ENCODE data around the gene ZYX.
A peak's percentile ranks its signal among the peaks of the same experiment; 100 is the strongest.

ZYX gene

DNA sequence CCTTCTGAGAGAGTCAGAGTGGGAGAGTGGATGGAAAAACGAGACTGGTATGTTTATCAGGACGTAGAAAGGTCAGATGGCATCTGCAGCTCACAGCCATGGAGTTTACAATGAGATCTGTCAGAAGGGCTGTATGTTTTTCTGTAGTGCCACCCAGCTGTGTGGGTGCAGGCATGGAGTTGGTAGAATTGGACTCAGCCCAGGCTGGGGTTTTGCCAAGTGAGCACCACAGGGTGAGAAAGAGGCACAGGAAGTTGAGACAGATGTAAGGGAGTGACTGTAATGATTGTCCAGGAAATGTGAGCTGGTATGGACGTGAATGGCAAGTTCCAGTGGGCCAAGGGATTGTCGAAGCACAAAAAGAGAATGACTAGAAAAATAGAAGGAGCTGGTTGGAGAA is 9.1 kb upstream of the ZYX start:
- Histone ChIP-seq H3K9me3 (ENCODE audit: control insufficient read depth, insufficient read depth, low read length) (no peaks in the 10 kb centered on the region), H3K36me3 (ENCODE audit: insufficient read depth, low read length) (no peaks in the 10 kb centered on the region), H3K9ac (ENCODE audit: low read depth, low read length) (no peak overlapping the region), H3K4me1 (ENCODE audit: insufficient read depth, low read length) (peaks cover 26% of the 10 kb centered on the region)

DNA sequence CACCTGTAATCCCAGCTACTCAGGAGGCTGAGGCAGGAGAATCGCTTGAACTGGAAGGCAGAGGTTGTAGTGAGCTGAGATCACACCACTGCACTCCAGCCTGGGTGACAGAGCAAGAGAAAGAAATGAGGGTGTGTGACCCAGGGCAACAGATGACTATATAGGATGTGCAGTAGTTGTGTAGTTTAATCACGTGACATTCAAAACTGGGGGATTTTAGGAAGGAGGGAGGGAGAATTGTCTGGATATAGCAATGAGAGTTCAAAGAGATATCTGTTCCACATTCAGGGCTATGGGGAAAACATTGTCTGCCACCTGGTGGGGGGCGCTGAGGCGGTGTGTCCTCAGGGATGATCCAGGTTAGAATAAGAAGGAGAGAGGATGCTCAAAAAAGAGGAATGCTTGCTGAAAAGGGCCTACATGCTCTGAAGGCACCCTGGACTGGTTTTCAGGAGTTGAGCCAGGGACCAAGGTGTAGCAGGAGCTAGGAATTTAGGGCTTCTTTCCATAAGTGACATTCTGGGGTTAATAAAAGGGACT is 7.8 kb upstream of the ZYX start:
- Histone ChIP-seq H3K4me1 (ENCODE audit: insufficient read depth, low read length) (peaks cover 26% of the 10 kb centered on the region), H3K9ac (ENCODE audit: low read depth, low read length) (no peak overlapping the region), H3K36me3 (ENCODE audit: insufficient read depth, low read length) (no peaks in the 10 kb centered on the region), H3K9me3 (ENCODE audit: control insufficient read depth, insufficient read depth, low read length) (no peaks in the 10 kb centered on the region)

DNA sequence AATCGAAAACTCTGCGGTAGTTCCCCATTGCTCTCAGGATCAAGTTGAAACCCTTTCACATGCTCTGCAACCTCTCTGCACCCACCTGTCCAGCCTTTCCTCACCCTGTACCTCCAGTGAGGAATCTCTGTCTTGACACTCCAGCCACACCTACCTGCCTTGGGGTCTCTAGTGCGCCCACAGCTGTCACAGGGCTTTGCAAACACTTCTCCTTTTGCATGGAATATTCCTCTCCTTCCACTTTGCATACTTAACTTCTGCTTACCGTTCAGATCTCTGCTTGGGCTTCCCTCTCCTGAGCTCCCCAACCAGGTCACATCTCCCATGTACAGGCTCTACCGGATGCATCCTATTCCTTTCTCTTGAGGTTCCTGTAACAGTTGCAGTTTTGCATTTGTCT is 6.6 kb upstream of the ZYX start:
- Histone ChIP-seq H3K9me3 (ENCODE audit: control insufficient read depth, insufficient read depth, low read length) (no peaks in the 10 kb centered on the region), H3K4me1 (ENCODE audit: insufficient read depth, low read length) (peaks cover 36% of the 10 kb centered on the region), H3K9ac (ENCODE audit: low read depth, low read length) (no peak overlapping the region), H3K36me3 (ENCODE audit: insufficient read depth, low read length) (no peaks in the 10 kb centered on the region)

DNA sequence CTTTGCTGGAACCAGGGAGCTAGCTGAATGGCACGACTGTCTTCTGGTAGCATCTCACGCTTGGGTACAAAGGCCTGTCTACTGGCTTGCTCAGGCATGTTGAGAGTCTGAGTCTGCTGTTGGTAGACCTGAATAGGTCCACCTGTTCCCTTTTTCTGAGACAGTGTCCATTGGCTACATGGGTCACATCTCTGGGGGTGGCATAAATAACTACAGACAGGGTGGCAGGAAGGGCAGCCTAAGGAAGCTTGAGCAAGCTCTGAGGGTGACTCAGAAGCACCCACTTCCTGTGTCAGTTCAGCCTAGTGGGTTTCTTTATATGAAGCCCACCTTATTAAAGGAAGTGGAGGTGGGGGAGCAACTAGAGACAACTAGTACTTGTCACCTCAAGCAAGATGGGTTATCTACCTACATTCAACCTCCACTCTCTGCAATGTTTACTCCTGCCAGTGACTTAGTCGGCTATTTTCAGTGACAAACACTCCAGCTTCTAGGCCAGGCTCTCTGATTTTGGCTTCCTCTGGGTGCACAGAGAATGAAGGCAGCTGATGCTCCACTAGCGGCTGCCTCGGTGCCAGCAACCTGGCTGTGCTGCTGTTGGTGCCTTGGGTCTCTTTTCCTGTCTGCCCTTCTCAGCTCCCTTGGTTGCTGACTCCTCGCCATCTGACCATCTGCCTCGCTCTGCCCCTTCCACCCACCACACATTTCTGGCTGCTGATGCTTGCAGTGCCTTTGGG is 5.7 kb upstream of the ZYX start:
- no peak overlapping the region for H3K9ac ChIP-seq (ENCODE audit: low read depth, low read length)
- no peaks in the 10 kb centered on the region for H3K9me3 ChIP-seq (ENCODE audit: control insufficient read depth, insufficient read depth, low read length)
- peaks cover 27% of the 10 kb centered on the region for H3K4me1 ChIP-seq (ENCODE audit: insufficient read depth, low read length)
- H3K36me3 ChIP-seq (ENCODE audit: insufficient read depth, low read length) = no peaks in the 10 kb centered on the region

DNA sequence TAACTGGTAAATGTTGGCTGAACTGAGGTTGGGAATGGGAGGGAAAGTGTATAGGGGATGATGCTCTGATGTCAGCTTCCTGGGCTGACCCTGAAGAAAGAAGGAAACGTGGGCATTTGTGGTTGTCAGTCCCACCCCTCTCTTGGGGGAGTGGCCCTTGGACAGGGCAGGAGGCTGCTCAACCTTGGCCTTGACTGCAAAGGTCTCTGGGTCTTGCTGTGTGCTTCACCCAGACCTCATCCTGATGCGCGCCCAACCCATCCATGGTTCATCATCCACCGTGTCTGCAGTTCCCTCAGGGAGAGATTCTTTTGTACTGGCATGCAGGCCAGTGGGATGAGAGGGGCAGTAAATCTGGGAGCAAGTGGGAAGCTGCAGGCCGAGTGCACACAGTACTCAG is 4.7 kb upstream of the ZYX start:
- H3K4me1 ChIP-seq (ENCODE audit: insufficient read depth, low read length) = peaks cover 22% of the 10 kb centered on the region
- H3K9me3 ChIP-seq (ENCODE audit: control insufficient read depth, insufficient read depth, low read length) = no peaks in the 10 kb centered on the region
- no peak overlapping the region for H3K9ac ChIP-seq (ENCODE audit: low read depth, low read length)
- H3K36me3 ChIP-seq (ENCODE audit: insufficient read depth, low read length) = no peaks in the 10 kb centered on the region

DNA sequence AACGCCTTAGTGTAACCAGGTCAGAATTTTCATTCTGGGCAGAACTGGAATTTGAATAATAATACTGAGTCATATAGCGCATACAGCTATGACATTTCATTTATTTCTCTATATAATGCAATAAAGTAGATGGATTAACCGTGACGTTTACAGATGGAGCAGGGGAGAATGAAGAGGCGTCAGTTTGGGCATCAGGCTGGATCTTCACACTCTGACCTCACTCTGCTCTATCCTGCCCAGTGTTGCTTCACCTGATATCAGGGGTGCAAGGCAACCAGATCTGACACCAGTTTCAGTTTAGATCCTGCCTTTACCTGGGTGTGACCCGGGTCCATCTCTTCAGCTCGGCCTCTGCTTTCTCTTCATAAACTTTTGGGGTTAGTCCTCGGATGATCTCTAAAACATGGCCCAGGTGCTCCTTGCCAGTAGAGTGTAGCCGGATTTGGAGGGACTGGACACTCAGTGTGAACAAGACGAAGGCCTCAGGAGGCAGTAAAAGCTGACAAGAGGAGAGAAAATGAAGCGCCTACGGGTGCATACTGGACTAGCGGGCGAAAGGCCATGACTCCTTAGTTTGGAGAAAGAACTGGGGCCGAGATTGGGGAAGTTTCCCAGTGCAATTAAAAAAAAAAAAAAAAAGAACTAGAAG is 1.4 kb upstream of the ZYX start:
- no peaks in the 10 kb centered on the region for H3K9me3 ChIP-seq (ENCODE audit: control insufficient read depth, insufficient read depth, low read length)
- H3K36me3 ChIP-seq (ENCODE audit: insufficient read depth, low read length) = peaks cover 12% of the 10 kb centered on the region
- peaks cover 23% of the 10 kb centered on the region for H3K4me1 ChIP-seq (ENCODE audit: insufficient read depth, low read length)
- peak overlapping the region; percentile 97 for H3K9ac ChIP-seq (ENCODE audit: low read depth, low read length)

DNA sequence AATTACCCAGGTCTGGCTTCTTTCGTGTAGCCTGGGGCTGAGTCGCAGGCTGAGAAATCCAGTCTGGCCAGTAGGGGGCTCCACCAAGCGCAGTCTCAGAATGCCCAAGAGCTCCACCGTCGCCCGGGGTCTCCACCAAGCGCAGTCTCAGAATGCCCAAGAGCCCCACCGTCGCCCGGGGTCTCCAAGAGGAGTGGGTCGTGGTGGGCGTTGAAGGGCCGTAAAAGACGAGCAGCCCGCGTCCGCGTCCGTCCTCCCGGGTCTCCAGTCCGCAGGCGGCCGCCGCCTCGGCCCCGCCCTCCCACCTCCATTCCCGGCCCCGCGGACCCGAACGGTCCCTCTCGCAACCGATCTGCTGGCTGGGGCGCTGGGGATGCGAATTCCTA is 892 bp upstream of the ZYX start:
- Histone ChIP-seq H3K9ac (ENCODE audit: low read depth, low read length) (peak overlapping the region; percentile 97), H3K9me3 (ENCODE audit: control insufficient read depth, insufficient read depth, low read length) (no peaks in the 10 kb centered on the region), H3K36me3 (ENCODE audit: insufficient read depth, low read length) (peaks cover 17% of the 10 kb centered on the region), H3K4me1 (ENCODE audit: insufficient read depth, low read length) (peaks cover 28% of the 10 kb centered on the region)

DNA sequence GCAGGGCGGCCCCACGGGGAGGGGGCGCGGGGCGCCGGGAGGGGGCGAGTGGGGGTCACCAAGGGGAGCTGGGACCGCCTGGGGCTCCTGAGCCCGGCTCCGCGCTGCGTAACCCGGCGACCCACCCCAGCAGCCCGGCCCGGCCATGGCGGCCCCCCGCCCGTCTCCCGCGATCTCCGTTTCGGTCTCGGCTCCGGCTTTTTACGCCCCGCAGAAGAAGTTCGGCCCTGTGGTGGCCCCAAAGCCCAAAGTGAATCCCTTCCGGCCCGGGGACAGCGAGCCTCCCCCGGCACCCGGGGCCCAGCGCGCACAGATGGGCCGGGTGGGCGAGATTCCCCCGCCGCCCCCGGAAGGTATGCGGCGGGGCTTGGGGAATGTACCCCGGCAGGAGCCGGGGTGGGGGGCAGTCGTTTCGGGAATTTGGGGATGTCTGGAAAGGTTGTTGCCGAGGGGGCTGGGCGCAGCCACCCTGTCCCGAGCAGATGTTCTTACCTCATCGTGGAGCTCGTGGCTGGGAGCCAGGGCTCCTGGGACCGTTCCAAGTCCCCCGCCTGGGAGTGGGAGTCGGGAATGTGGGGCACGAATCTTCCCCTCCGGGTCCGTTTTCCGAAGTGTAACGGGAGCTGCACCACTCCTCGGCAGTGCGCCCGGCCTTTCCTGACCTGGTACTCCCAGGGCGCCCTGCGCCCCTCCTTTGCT is 431 bp downstream of the ZYX start:
- H3K9me3 ChIP-seq (ENCODE audit: control insufficient read depth, insufficient read depth, low read length) = no peaks in the 10 kb centered on the region
- H3K4me1 ChIP-seq (ENCODE audit: insufficient read depth, low read length) = peaks cover 25% of the 10 kb centered on the region; the same call in 1 of the 2 replicates
- H3K9ac ChIP-seq (ENCODE audit: low read depth, low read length) = peak overlapping the region; percentile 95
- peaks cover 23% of the 10 kb centered on the region for H3K36me3 ChIP-seq (ENCODE audit: insufficient read depth, low read length)

DNA sequence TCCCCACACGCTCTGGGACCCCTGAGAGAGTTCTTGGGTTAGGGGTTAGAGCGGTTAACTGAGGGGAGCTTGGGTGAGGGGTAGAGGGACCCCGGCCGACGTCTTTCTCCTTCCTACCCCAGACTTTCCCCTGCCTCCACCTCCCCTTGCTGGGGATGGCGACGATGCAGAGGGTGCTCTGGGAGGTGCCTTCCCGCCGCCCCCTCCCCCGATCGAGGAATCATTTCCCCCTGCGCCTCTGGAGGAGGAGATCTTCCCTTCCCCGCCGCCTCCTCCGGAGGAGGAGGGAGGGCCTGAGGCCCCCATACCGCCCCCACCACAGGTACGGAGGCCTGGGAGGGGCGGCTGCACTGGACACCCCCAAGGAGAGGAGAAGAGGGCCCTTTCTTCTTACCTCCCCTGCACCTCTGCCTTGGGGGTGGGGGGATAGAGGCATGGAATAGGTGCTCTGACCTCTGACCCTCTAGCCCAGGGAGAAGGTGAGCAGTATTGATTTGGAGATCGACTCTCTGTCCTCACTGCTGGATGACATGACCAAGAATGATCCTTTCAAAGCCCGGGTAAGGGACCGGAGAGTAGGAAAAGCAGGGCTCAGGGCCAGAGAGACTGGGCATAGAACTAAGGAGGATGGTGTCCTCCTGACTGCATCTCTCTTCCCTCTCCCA is 1.1 kb downstream of the ZYX start:
- Histone ChIP-seq H3K9ac (ENCODE audit: low read depth, low read length) (peak overlapping the region; percentile 95), H3K4me1 (ENCODE audit: insufficient read depth, low read length) (peaks cover 25% of the 10 kb centered on the region; the same call in 1 of the 2 replicates), H3K9me3 (ENCODE audit: control insufficient read depth, insufficient read depth, low read length) (no peaks in the 10 kb centered on the region), H3K36me3 (ENCODE audit: insufficient read depth, low read length) (peaks cover 23% of the 10 kb centered on the region)

DNA sequence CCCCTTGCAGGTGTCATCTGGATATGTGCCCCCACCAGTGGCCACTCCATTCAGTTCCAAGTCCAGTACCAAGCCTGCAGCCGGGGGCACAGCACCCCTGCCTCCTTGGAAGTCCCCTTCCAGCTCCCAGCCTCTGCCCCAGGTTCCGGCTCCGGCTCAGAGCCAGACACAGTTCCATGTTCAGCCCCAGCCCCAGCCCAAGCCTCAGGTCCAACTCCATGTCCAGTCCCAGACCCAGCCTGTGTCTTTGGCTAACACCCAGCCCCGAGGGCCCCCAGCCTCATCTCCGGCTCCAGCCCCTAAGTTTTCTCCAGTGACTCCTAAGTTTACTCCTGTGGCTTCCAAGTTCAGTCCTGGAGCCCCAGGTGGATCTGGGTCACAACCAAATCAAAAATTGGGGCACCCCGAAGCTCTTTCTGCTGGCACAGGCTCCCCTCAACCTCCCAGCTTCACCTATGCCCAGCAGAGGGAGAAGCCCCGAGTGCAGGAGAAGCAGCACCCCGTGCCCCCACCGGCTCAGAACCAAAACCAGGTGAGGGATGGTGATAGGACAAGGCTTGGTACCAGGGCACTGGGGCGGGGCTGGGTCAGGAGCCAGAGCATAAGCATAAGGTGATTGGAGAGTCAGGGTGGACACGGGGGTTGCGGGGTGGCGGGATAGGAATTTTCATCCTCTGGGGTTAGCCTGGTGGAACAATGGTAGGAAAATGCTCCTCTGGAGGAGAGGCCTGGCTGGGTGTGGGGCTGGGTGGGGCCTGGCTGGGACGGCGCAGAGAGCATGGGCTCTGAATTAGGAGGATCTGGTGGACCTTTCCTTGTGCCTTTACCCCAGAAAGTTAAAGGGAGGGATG is 1.9 kb downstream of the ZYX start:
- Histone ChIP-seq H3K36me3 (ENCODE audit: insufficient read depth, low read length) (peaks cover 23% of the 10 kb centered on the region), H3K9me3 (ENCODE audit: control insufficient read depth, insufficient read depth, low read length) (no peaks in the 10 kb centered on the region), H3K4me1 (ENCODE audit: insufficient read depth, low read length) (peaks cover 25% of the 10 kb centered on the region; the same call in 1 of the 2 replicates), H3K9ac (ENCODE audit: low read depth, low read length) (peak overlapping the region; percentile 95; the same call in 1 of the 2 replicates)

DNA sequence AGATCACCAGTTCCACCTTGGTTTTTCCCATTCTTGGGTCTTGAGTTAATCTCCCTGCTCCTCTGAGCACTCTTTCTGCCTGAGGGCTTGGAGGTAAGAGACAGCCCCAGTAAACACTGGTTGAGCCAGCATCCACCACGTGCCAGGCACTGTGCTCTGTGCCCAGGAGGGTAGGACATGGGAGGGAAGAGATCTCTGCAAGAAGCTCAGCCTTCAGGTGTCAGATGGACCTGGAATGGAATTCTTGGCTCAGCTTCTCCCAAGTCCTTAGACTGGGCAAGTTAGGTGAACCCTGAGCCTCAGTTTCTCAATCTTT is 2.5 kb downstream of the ZYX start:
- peaks cover 23% of the 10 kb centered on the region for H3K36me3 ChIP-seq (ENCODE audit: insufficient read depth, low read length)
- H3K4me1 ChIP-seq (ENCODE audit: insufficient read depth, low read length) = peaks cover 25% of the 10 kb centered on the region; the same call in 1 of the 2 replicates
- H3K9me3 ChIP-seq (ENCODE audit: control insufficient read depth, insufficient read depth, low read length) = no peaks in the 10 kb centered on the region
- H3K9ac ChIP-seq (ENCODE audit: low read depth, low read length) = no peak overlapping the region

DNA sequence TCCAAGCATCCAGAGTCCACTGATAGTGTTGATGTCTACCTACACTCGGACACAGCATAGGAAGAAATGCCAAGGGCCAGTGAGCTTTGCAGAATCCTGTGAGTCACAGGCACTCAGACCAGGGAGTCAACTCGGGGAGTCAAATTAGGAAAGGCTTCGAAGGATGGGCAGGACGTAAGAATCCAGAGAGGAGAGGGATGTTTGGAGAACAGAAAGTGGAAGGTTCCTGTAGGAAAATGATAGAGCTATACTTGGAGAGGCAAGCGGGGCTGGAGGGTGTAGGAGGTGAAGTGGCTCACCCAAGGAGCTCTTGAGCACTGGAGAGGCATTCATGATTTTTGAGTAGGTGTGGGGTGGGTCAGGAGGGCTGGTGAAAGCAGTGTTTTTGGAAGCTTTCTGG is 3.0 kb downstream of the ZYX start:
- Histone ChIP-seq H3K4me1 (ENCODE audit: insufficient read depth, low read length) (peaks cover 19% of the 10 kb centered on the region; the same call in 1 of the 2 replicates), H3K9me3 (ENCODE audit: control insufficient read depth, insufficient read depth, low read length) (no peaks in the 10 kb centered on the region), H3K36me3 (ENCODE audit: insufficient read depth, low read length) (peaks cover 23% of the 10 kb centered on the region), H3K9ac (ENCODE audit: low read depth, low read length) (no peak overlapping the region)

DNA sequence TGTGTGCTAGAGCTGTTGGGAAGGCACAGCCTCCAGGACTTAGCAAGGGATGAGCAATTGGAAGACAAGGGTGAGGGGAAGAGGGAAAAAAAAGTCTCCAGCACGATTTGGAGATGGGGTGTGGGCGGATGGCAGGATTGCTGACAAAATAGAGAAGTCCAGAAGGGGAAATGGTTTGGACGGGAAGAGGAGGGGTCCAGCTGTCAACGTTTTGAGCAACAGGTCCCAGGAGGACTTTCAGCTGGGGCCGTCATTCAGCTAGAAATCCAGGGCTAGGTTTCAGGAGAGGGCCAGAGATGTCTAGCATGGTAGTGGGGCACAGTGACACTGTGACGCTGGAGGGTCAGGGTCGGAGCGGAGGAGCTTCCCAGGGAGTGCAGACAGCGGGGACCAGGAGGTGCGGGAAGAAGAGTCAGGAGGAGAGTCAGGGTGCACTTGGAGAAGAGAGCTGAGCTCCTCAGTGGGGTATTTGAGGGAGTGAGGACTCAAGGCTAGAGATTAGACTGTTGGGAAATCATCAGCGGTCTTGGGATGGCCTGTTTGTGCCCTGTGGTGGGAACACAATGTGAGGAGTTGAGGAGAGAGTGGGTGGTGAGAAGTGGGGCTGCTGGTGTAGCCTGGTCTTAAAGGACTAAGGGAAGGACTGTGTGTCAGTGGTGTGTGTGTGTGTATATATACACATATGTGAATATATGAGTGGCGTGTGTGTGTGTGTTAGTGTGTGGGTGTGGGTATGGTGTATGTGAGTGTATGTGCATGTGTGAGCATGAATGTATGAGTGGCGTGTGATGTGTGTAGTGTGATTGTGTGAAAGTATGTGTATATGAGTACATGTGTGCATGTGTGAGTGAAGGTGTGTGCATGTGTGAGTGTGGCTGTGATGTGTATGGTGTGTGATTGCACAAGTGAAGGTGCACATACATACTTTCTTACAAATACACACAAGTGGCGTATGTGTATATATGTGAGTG is 3.8 kb downstream of the ZYX start:
- Histone ChIP-seq H3K9me3 (ENCODE audit: control insufficient read depth, insufficient read depth, low read length) (no peaks in the 10 kb centered on the region), H3K9ac (ENCODE audit: low read depth, low read length) (no peak overlapping the region; the same call in 1 of the 2 replicates), H3K4me1 (ENCODE audit: insufficient read depth, low read length) (peaks cover 15% of the 10 kb centered on the region; the same call in 1 of the 2 replicates), H3K36me3 (ENCODE audit: insufficient read depth, low read length) (peaks cover 23% of the 10 kb centered on the region)
